ENCODE results near the gene TLR4.

TLR4 gene

GRCh38 chr9:117715411-117715989, 11.3 kb downstream of the TLR4 start:
- no peak for DNase-seq

DNA sequence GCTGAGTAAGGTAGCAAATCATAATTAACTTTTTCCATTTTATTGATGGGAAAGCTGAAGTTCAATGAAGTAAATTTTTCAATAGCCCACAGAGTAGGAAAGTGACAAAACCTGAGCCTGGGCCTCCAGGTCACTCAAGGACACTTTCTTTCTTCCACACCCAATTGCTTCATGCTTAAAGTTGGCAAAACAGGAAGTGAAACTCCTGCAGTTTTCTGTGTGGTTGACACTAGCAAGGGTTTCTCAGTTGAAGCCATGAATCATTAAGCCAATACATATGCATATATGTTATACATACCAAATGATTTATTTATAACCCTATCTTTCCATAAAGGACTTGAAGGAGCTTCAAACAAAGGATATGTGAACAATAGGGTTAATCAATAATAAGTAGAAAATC, 13.9 kb downstream of the TLR4 start:
- DNase-seq: no peak

GRCh38 chr9:117718701-117719100, 14.5 kb downstream of the TLR4 start:
- DNase-seq: no peak

- no peak for DNase-seq
Measured at GRCh38 chr9:117719161-117719920, 15.1 kb downstream of the TLR4 start.

- DNase-seq: no peak
Measured at GRCh38 chr9:117720066-117720465, 15.9 kb downstream of the TLR4 start.

GRCh38 chr9:117720555-117720954, 16.4 kb downstream of the TLR4 start:
- no peak for DNase-seq

DNA sequence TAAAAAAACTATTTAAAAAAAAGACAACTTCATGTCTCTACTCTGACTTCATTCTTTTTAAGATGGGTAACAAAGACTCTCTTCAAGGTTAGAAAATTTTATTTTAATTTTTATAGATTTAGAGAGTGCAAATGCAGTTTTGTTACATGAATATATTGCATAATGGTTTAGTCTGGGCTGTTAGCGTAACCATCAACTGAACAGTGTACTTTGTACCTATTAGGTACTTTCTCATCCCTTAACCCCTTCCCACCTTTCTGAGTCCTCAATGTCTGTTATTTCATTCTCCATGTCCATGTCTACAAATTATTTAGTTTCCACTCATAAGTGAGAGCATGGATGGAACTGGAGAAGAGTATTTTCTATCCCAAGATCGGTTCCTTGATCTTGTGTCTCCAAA, 16.8 kb downstream of the TLR4 start:
- no peak for DNase-seq

DNA sequence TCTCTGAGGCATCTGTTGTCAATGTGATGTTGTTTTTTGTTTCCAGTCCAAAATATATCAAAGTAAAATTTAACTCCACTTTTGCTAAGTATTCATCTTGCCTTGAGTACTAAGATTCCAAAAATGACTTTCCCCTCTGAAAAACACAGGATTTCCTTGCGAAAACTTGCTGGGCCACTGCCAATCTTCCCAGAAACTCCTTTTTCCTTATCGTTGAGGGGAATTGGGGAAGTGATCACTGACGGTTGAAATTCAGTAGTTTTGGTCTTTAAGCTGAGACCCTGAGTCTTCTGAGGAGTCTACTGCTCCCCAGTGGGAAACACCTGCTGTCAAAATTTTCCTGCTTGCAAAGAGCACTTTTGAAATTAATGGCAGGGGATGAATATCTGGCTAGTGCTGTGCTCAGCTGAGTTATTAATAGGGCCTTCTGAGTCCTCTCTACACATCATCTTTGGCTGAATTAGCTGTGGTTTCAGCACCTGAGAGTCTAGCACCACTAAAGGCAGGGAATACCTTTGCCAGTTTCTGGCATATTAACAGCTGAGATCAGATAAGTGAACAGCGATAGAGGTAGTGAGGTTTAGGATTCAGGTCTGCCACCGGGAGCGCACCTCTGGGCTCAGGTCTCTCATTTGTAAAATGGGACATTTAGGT, 18.0 kb downstream of the TLR4 start:
- DNase-seq: no peak

GRCh38 chr9:117723986-117724625, 19.9 kb downstream of the TLR4 start:
- no peak for DNase-seq

DNA sequence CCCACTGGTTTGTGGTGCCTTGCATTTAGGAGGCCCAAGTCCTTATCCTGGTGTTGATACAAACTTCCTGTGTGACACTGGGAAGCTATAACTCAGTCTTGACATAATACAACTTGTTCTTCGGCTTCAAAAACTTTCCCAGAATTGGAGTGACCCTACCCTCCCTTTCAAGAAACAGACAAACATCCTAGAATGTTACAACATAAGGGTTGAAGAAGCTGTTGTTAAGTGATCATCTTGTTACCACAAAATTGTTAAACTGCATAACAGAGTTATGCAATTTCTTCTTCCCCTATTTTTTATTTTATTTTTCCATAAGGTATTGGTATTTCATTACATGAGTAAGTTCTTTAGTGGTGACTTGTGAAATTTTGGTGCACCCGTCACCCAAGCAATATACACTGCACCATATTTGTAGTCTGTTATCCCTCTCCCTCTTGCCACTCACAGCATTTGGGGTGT, 21.3 kb downstream of the TLR4 start:
- DNase-seq: no peak

GRCh38 chr9:117729375-117729774, 25.2 kb downstream of the TLR4 start:
- no peak for DNase-seq

- DNase-seq: no peak
Measured at GRCh38 chr9:117732494-117732893, 28.3 kb downstream of the TLR4 start.

DNA sequence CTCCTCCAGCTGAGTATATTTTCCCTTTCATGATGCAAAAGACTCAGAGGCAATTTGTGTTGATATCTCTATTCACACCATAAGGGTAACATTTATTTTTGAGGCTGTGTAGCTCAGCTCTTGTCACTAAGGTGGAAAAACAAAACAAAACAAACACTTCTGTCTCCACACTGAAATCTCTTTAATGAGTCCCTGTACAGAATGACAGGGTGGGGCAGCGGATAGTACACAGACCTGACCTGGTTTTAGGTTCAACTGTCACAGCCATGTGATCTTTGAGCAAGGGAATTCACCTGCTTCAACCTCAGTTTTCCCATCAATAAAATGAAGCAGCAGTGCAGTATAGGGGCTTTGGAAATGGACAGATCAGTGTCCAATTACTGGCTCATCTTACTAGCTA, 29.3 kb downstream of the TLR4 start:
- peak; percentile 7 for DNase-seq

DNA sequence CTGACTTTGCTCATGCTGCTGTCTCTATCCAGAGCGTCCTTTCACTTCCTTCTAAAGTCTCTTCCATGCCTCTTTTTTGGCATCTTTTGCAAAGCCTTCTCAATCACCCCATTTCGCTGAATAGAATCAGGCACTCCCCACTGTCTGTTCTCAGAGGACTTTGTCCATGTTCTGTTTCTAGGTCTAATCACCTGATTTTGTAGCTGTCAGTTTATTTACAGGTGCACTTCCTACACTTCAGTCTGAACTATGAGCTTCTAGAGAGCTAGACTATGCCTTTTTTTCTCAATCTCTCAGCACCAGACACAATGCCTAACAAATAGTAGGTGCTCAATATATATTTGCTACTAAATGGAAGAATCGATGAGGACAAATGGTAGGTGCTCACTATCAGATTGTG, 29.9 kb downstream of the TLR4 start:
- no peak for DNase-seq

- DNase-seq: no peak
Measured at GRCh38 chr9:117734523-117735314, 30.5 kb downstream of the TLR4 start.

DNA sequence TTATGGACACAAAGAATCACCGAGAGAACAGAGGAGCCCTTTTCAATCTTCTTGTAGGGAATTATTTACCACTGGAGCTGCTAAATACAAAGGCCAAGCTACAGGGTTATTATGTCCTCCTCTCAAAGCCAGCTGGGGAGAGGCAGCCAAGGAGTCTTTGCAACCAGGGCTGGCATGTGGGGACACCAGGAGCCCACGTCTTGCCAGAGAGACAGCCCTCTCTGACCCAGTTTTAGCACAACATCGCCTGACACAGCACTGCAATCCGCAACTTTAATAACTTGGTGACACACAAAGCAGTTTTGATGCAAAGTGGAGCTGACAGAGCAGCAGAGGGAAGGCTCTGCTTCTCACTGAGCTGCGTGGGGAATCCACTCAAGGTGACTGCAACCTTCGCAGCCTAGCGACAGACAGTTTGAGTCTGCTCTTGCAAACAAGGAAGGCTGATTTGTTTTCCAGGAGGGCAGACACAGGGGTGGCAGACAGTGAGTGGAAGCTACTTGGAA, 33.6 kb downstream of the TLR4 start:
- no peak for DNase-seq

- no peak for DNase-seq
Measured at GRCh38 chr9:117739206-117739605, 35.0 kb downstream of the TLR4 start.

GRCh38 chr9:117739624-117740347, 35.6 kb downstream of the TLR4 start:
- DNase-seq: no peak

- no peak for DNase-seq
Measured at GRCh38 chr9:117742131-117742530, 37.9 kb downstream of the TLR4 start.

- no peak for DNase-seq
Measured at GRCh38 chr9:117744369-117744768, 40.2 kb downstream of the TLR4 start.

GRCh38 chr9:117744856-117745389, 40.7 kb downstream of the TLR4 start:
- DNase-seq: no peak

- DNase-seq: no peak
Measured at GRCh38 chr9:117745598-117745997, 41.4 kb downstream of the TLR4 start.

Data from NCI-H345 (cell line).